Coronary artery (tissue), 2 donors: ENCODE results near the gene KDM6A.
"Not testable (repeated sequence)": the region's sequence is repeated elsewhere in the genome, so short reads cannot be mapped to it uniquely, and the experiment has no call there.

ENCODE experiments used
- DNase-seq: peaks from one replicate; pipeline ENCODE4 v3.0.0-alpha.2; 2017; ENCODE audit warnings: low spot score
- H3K27ac ChIP-seq, 2 donors: fragments of 200-600 bp; sonication (generic); one replicate each; pipeline ENCODE4 v1.5.1; 2016 to 2019
- H3K4me3 ChIP-seq: fragments of 200-600 bp; sonication (generic); 2 replicates; pipeline ENCODE4 v1.5.1; 2016; ENCODE audit warnings: mild to moderate bottlenecking, moderate library complexity
- CTCF ChIP-seq: fragments of 200-600 bp; sonication (generic); IDR thresholded peaks from one replicate; pipeline ENCODE4 v1.5.1; 2019; ENCODE audit warnings: antibody characterized with exemption

The KDM6A gene

GRCh38 chrX:45063319-45064095 is 190.5 kb downstream of the KDM6A start:
- no peak for TF ChIP-seq CTCF
- no peak overlapping the region for H3K4me3 ChIP-seq
- no peak overlapping the region for H3K27ac ChIP-seq
- no peak for DNase-seq

GRCh38 chrX:45068569-45068968 is 195.6 kb downstream of the KDM6A start:
- DNase-seq: no peak
- no peak overlapping the region for H3K27ac ChIP-seq
- no peak for TF ChIP-seq CTCF
- no peak overlapping the region for H3K4me3 ChIP-seq

- Histone ChIP-seq H3K4me3 (no peak overlapping the region), H3K27ac (no peak overlapping the region)
- no peak for DNase-seq
- peak; percentile 38 for TF ChIP-seq CTCF
These were observed 197.4 kb downstream of the KDM6A start for GRCh38 chrX:45070116-45071007.

- not testable (repeated sequence) for H3K27ac ChIP-seq, DNase-seq
These were observed 200.0 kb downstream of the KDM6A start for GRCh38 chrX:45073011-45073410.

GRCh38 chrX:45077748-45078424 is 204.9 kb downstream of the KDM6A start:
- no peak for DNase-seq
- Histone ChIP-seq H3K27ac (no peak overlapping the region), H3K4me3 (no peak overlapping the region)
- no peak for TF ChIP-seq CTCF

More at GRCh38 chrX:45073011-45073410, 200.0 kb downstream of the KDM6A start:
- not testable (repeated sequence) for H3K4me3 ChIP-seq

- TF ChIP-seq CTCF: no peak
- DNase-seq: no peak
- H3K4me3 ChIP-seq: no peak overlapping the region
- no peak overlapping the region for H3K27ac ChIP-seq
These were observed 210.3 kb downstream of the KDM6A start for GRCh38 chrX:45083314-45083713.

- no peak for TF ChIP-seq CTCF
- DNase-seq: no peak
- no peak overlapping the region for H3K4me3 ChIP-seq
- H3K27ac ChIP-seq: no peak overlapping the region
These were observed 237.5 kb downstream of the KDM6A start for GRCh38 chrX:45110494-45110893.
